Prostate gland (tissue), 2 donors: ENCODE data around the gene TBCEL. TPM values are rescaled to one million over a fixed set of nuclear protein-coding genes. Genes with fewer than 3 reads are reported as not detected.
"Not testable (repeated sequence)": the region's sequence is repeated elsewhere in the genome, so short reads cannot be mapped to it uniquely, and the experiment has no call there.

Experiments
- DNase-seq: peaks from one replicate; pipeline ENCODE4 v3.0.0-alpha.2; 2019; ENCODE audit warnings: low spot score
- H3K27ac ChIP-seq, 2 donors: fragments of 200-600 bp; sonication (generic); 2 replicates each; pipeline ENCODE4 v1.5.1; 2017 to 2019
- H3K27me3 ChIP-seq: fragments of 200-600 bp; sonication (generic); replicated peaks from 2 replicates; pipeline ENCODE4 v1.5.1; 2019; ENCODE audit not compliant: insufficient read depth
- H3K36me3 ChIP-seq, 2 donors: fragments of 200-600 bp; sonication (generic); 1 replicate in 1 of 2; 2 replicates in 1 of 2; pipeline versions ENCODE4 v1.5.1 to v1.8.1; 2017 to 2019
- H3K4me1 ChIP-seq: fragments of 200-600 bp; sonication (generic); replicated peaks from 2 replicates; pipeline ENCODE4 v1.5.1; 2019
- H3K4me3 ChIP-seq, 2 donors: fragments of 200-600 bp; sonication (generic); 2 replicates each; pipeline ENCODE4 v1.5.1; 2017 to 2019
- H3K9me3 ChIP-seq: fragments of 200-600 bp; sonication (generic); 2 replicates; pipeline ENCODE4 v1.5.1; 2017
- CTCF ChIP-seq, 4 experiments: fragments of 200-600 bp in 2 of 4; fragments of 450-650 bp in 2 of 4; sonication (generic) in 2 of 4; IDR thresholded peaks; 1 replicate in 3 of 4; 2 replicates in 1 of 4; pipeline ENCODE4 v1.5.1; 2016 to 2019; ENCODE audit warnings: antibody characterized with exemption in 4 of 4, mild to moderate bottlenecking in 2 of 4, moderate library complexity in 2 of 4
- POLR2A ChIP-seq: fragments of 450-650 bp; IDR thresholded peaks from one replicate; pipeline ENCODE4 v1.6.1; 2016; ENCODE audit warnings: antibody characterized with exemption, mild to moderate bottlenecking
- POLR2AphosphoS5 ChIP-seq: sonication (generic); formaldehyde crosslinking; IDR thresholded peaks from one replicate; pipeline ENCODE4 v1.6.1; 2017; ENCODE audit warnings: antibody characterized with exemption
- WGBS: methylation state at CpG from one replicate; pipeline ENCODE4 v1.1.5; 2018; 5-methylcytosine and 5-hydroxymethylcytosine counted together
- intact Hi-C: fragments of 100-400 bp; cut with DNase I; formaldehyde crosslinking; loops from one replicate; pipeline ENCODE4 v1.14.2; 2022
- total RNA-seq, 2 donors: library from RNA; depleted of rRNA; stranded (reverse); fragments of >200 nt; gene quantifications; one replicate each; pipeline ENCODE4 v1.1.0, GENCODE V29; 2016

TBCEL gene
- total RNA-seq, 2 donors from 2014 or later: 21.9 to 34.4 TPM

GRCh38 chr11:121029153-121029552 lies 5.3 kb downstream of the TBCEL start:
- Histone ChIP-seq H3K9me3 (no peaks in the 10 kb centered on the region), H3K4me1 (no peaks in the 10 kb centered on the region), H3K36me3 (no peaks in the 10 kb centered on the region), H3K27me3 (no peaks in the 10 kb centered on the region), H3K27ac (no peak overlapping the region), H3K4me3 (no peak overlapping the region)
- TF ChIP-seq POLR2AphosphoS5 (no peak), POLR2A (no peak), CTCF (IDR thresholded peaks at IDR 0.05) (no peak)
- intact Hi-C loops: no loop called here
- WGBS: 11% methylated on average over 2 of the region's 2 CpGs
- no peak for DNase-seq

GRCh38 chr11:121029813-121030445 lies 6.0 kb downstream of the TBCEL start:
- Histone ChIP-seq H3K4me3 (no peak overlapping the region), H3K36me3 (no peaks in the 10 kb centered on the region), H3K4me1 (no peaks in the 10 kb centered on the region), H3K27me3 (no peaks in the 10 kb centered on the region), H3K27ac (no peak overlapping the region), H3K9me3 (no peaks in the 10 kb centered on the region)
- intact Hi-C loops: no loop called here
- TF ChIP-seq POLR2A: no peak
- no peak for TF ChIP-seq POLR2AphosphoS5
- no peak for TF ChIP-seq CTCF (IDR thresholded peaks at IDR 0.05)
- DNase-seq: no peak
- 68% methylated on average over 3 of the region's 3 CpGs for WGBS

GRCh38 chr11:121031167-121031566 lies 7.3 kb downstream of the TBCEL start:
- no peak overlapping the region for H3K4me3 ChIP-seq
- WGBS: 82% methylated on average over 2 of the region's 2 CpGs
- H3K9me3 ChIP-seq: no peaks in the 10 kb centered on the region
- no peak for DNase-seq
- H3K36me3 ChIP-seq: no peaks in the 10 kb centered on the region
- H3K27ac ChIP-seq: no peak overlapping the region
- TF ChIP-seq POLR2A: no peak
- TF ChIP-seq CTCF (IDR thresholded peaks at IDR 0.05): no peak
- TF ChIP-seq POLR2AphosphoS5: no peak
- intact Hi-C loops: no loop called here
- no peaks in the 10 kb centered on the region for H3K4me1 ChIP-seq
- no peaks in the 10 kb centered on the region for H3K27me3 ChIP-seq

- intact Hi-C loops, H3K9me3 ChIP-seq: not testable (repeated sequence)
- 94% methylated on average over 4 of the region's 4 CpGs for WGBS
These were observed 7.7 kb downstream of the TBCEL start for GRCh38 chr11:121031648-121032047.

GRCh38 chr11:121032546-121032945 lies 8.6 kb downstream of the TBCEL start:
- Histone ChIP-seq H3K4me3 (no peak overlapping the region), H3K4me1 (no peaks in the 10 kb centered on the region), H3K27me3 (no peaks in the 10 kb centered on the region), H3K36me3 (no peaks in the 10 kb centered on the region), H3K27ac (no peak overlapping the region), H3K9me3 (no peaks in the 10 kb centered on the region)
- intact Hi-C loops: no loop called here
- WGBS: 92% methylated on average over 3 of the region's 3 CpGs
- no peak for TF ChIP-seq POLR2A
- DNase-seq: no peak

More at GRCh38 chr11:121031648-121032047, 7.7 kb downstream of the TBCEL start:
- H3K36me3 ChIP-seq, H3K27me3 ChIP-seq, H3K4me3 ChIP-seq, DNase-seq, H3K27ac ChIP-seq, H3K4me1 ChIP-seq: not testable (repeated sequence)

- Histone ChIP-seq H3K9me3 (no peaks in the 10 kb centered on the region), H3K4me1 (no peaks in the 10 kb centered on the region), H3K27ac (no peak overlapping the region), H3K27me3 (no peaks in the 10 kb centered on the region), H3K4me3 (no peak overlapping the region), H3K36me3 (no peaks in the 10 kb centered on the region)
- no peak for TF ChIP-seq POLR2A
- no peak for TF ChIP-seq POLR2AphosphoS5
- TF ChIP-seq CTCF (IDR thresholded peaks at IDR 0.05): no peak
- DNase-seq: no peak
- intact Hi-C loops: no loop called here
- 91% methylated on average over 4 of the region's 4 CpGs for WGBS
These were observed 9.7 kb downstream of the TBCEL start for GRCh38 chr11:121033635-121034034.
